Measurements from ENCODE around the gene EED.
A peak's percentile ranks its signal among the peaks of the same experiment; 100 is the strongest.
"Not testable (repeated sequence)": the region's sequence is repeated elsewhere in the genome, so short reads cannot be mapped to it uniquely, and the experiment has no call there.

The EED gene

DNA sequence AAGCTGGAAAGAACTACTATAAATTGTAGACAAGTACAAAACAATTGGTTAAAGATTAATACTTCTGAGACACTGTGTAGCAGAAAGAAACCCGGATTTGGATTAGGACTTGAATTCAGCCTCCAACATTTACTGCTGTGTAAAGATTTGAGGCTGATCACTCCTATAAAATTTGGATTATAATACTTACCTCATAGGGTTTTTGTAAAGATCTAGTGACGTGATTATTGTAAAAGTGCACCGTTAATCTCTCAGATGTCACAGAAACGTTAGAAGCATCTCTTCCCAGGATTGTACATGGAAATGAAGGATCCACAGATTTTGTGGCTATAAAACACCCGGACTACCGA is 57.2 kb downstream of the EED start:
- DNase-seq, result no peak

DNA sequence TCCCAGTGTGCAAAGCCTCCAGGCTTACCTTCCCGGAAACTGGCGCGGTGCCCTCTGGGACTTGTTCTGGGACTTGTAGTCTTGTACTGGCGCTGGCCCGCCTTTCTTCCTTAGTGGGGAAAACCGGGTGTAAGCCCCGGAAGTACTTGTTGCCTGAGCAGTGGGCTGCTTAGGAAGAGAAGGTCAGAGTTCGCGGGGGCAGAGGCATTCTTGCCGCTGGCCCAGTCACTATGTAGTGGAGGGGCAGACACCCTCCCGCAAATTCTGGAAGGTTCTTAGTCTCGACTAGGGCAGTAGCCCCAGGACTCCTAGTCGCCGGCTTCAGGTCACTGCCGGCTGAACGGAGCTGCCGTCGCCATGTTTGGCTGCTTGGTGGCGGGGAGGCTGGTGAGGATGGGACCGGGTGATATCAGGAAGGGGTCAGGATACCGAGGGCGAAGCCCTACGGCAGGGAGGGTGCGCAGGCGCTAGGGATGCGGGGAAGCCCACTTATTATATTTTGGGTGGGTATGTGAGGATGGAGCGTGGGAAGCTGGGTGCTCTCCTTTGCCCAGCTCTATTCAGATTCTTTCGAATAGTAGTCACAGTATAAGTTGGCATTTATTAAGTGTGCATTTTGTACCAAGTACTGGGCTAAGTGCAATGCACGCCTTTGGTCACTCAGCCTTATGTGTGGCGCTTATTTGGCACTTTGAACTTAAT is 57.7 kb downstream of the EED start, which contains the start of gene HIKESHI:
Gene HIKESHI (plus strand): TSS at position 149 of the 702 bp plus-strand sequence. CDS start 209 bp downstream, at position 358.
- DNase-seq, result peak; percentile 98 to 100

DNA sequence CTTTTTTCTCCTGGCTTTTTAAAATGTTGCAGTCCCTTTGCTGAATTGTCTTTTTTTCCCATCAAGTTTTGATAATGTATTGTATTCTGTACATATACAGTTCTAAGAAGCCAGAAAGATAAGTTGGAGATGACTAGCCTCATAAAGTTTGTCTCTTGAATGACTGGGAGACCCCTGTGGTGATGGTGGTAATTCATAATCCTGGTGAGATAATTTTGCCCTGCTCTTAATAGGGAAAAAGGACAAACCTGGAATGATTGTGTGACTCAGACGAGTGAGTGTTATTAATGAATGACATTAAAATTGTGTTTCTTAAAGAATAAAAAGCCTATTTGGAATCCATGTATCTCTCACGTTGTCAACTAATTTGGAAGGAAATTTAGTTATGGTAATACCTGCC is 58.7 kb downstream of the EED start:
- DNase-seq, result no peak

DNA sequence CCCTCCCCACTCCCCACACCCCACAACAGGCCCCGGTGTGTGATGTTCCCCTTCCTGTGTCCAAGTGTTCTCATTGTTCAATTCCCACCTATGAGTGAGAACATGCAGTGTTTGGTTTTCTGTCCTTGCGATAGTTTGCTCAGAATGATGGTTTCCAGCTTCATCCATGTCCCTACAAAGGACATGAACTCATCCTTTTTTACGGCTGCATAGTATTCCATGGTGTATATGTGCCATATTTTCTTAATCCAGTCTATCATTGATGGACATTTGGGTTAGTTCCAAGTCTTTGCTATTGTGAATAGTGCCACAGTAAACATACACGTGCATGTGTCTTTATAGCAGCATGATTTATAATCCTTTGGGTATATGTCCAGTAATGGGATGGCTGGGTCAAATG is 64.2 kb downstream of the EED start:
- not testable (repeated sequence) for DNase-seq

DNA sequence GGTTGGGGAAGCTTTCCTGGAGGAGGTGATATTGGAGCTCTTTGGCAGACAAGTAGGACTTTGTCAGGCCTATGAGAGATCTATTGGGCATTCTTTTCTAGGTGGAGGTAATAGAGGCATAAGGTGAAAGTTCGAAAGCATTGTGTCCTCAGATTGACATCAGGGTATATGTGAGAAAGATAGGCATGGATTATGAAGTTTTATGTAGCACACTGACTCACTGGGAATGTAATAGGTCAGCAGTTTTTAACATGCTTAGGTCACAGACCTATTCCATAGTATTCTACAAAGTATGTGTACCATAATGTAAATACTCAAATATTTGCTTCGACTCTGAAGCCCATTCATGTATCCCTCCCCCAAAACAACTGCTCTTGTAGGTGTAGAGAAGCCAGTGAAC is 69.2 kb downstream of the EED start:
- DNase-seq, result no peak

DNA sequence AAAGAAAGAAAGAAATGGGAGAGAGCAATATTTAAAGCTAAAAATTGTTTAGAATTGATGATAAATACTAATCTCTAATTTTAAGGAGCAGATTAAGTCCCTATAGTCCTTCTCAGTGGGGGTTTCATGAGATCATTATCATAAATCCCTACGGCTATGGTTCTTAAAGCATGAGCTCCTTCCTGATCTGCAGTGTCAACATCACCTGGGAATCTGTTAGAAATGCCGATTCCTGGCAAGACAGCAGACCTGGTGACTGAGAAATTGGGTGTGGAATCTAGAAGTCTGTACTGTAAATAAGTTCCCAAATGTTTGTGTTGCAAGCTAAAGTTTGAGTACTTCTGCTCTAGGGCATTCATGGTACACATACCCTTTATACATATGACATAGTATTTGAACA is 70.1 kb downstream of the EED start:
- DNase-seq, result no peak
